Mesothelial cell of epicardium (in vitro differentiated cells): ENCODE data around the gene POLG. TPM values are rescaled to one million over a fixed set of nuclear protein-coding genes. Genes with fewer than 3 reads are reported as not detected.

ENCODE experiments used
- DNase-seq, 2 experiments: peaks; one replicate each; pipeline ENCODE4 v3.0.0; 2021; ENCODE audit warnings: low spot score in 2 of 2; ENCODE audit not compliant: unreplicated experiment in 2 of 2
- H3K27ac Mint-ChIP-seq: 2 replicates; pipeline ENCODE4 v1.8.0; 2021; ENCODE audit warnings: mixed read lengths
- H3K27me3 Mint-ChIP-seq: 2 replicates; pipeline ENCODE4 v1.8.0; 2021; ENCODE audit warnings: low read depth, mixed read lengths
- H3K36me3 Mint-ChIP-seq: 2 replicates; pipeline ENCODE4 v1.8.0; 2021; ENCODE audit warnings: mixed read lengths
- H3K4me1 Mint-ChIP-seq: 2 replicates; pipeline ENCODE4 v1.8.0; 2021; ENCODE audit warnings: mixed read lengths
- H3K4me3 Mint-ChIP-seq: 2 replicates; pipeline ENCODE4 v1.8.0; 2021; ENCODE audit warnings: mild to moderate bottlenecking, moderate library complexity, mixed read lengths
- H3K9me3 Mint-ChIP-seq: 2 replicates; pipeline ENCODE4 v1.8.0; 2021; ENCODE audit warnings: mixed read lengths
- CTCF ChIP-seq: fragments of 200-600 bp; sonication (generic); IDR thresholded peaks from one replicate; pipeline ENCODE4 v1.5.0; 2021; ENCODE audit warnings: antibody characterized with exemption; ENCODE audit not compliant: unreplicated experiment
- total RNA-seq: library from RNA; stranded (reverse); gene quantifications from 3 replicates; pipeline ENCODE4 v1.2.1, GENCODE V29; 2021

Gene POLG
- total RNA-seq, 1 donor from 2014 or later, result 68.2 TPM

- Mint-ChIP-seq H3K36me3 (peaks cover 38% of the 10 kb centered on the region), H3K27ac (no peak overlapping the region)
Observed at GRCh38 chr15:89327113-89327512, 7.5 kb downstream of the POLG start.

GRCh38 chr15:89326316-89326715, 8.3 kb downstream of the POLG start:
- DNase-seq, result no peak
- TF ChIP-seq CTCF, result no peak
- H3K27ac Mint-ChIP-seq, result no peak overlapping the region
- H3K4me1 Mint-ChIP-seq, result peaks cover 4% of the 10 kb centered on the region
- H3K36me3 Mint-ChIP-seq, result peaks cover 38% of the 10 kb centered on the region
- no peak overlapping the region for H3K4me3 Mint-ChIP-seq
- no peaks in the 10 kb centered on the region for H3K27me3 Mint-ChIP-seq
- no peaks in the 10 kb centered on the region for H3K9me3 Mint-ChIP-seq

More at GRCh38 chr15:89327113-89327512, 7.5 kb downstream of the POLG start:
- no peak overlapping the region for H3K4me3 Mint-ChIP-seq
- no peak for TF ChIP-seq CTCF
- H3K9me3 Mint-ChIP-seq, result no peaks in the 10 kb centered on the region
- DNase-seq, result no peak
- peaks cover 11% of the 10 kb centered on the region for H3K4me1 Mint-ChIP-seq
- H3K27me3 Mint-ChIP-seq, result no peaks in the 10 kb centered on the region

GRCh38 chr15:89325039-89325803, 9.4 kb downstream of the POLG start:
- Mint-ChIP-seq H3K9me3 (no peaks in the 10 kb centered on the region), H3K36me3 (peaks cover 39% of the 10 kb centered on the region), H3K4me3 (no peak overlapping the region)

GRCh38 chr15:89323825-89324224, 10.8 kb downstream of the POLG start:
- peaks cover 45% of the 10 kb centered on the region for H3K36me3 Mint-ChIP-seq
- H3K27me3 Mint-ChIP-seq, result no peaks in the 10 kb centered on the region
- no peak for DNase-seq
- H3K27ac Mint-ChIP-seq, result no peak overlapping the region
- H3K4me1 Mint-ChIP-seq, result no peaks in the 10 kb centered on the region
- TF ChIP-seq CTCF, result no peak
- H3K4me3 Mint-ChIP-seq, result no peak overlapping the region
- no peaks in the 10 kb centered on the region for H3K9me3 Mint-ChIP-seq

More at GRCh38 chr15:89325039-89325803, 9.4 kb downstream of the POLG start:
- no peak for DNase-seq
- Mint-ChIP-seq H3K27ac (no peak overlapping the region), H3K4me1 (no peaks in the 10 kb centered on the region), H3K27me3 (no peaks in the 10 kb centered on the region)
- no peak for TF ChIP-seq CTCF

GRCh38 chr15:89322822-89323221, 11.8 kb downstream of the POLG start:
- Mint-ChIP-seq H3K4me3 (no peak overlapping the region), H3K27me3 (no peaks in the 10 kb centered on the region), H3K4me1 (no peaks in the 10 kb centered on the region), H3K27ac (no peak overlapping the region), H3K36me3 (peaks cover 45% of the 10 kb centered on the region), H3K9me3 (no peaks in the 10 kb centered on the region)
- no peak for TF ChIP-seq CTCF
- no peak for DNase-seq
